Endometrium (tissue), 2 donors: ENCODE measurements around the gene DOK3.
"Not testable (repeated sequence)": the region's sequence is repeated elsewhere in the genome, so short reads cannot be mapped to it uniquely, and the experiment has no call there.

Experiments used
- FAIRE-seq: peaks from 2 replicates; lab custom pipeline; 2012; peaks lifted over from hg19 to GRCh38; lab: Jason Lieb, UNC
- donor health status: control.
- donor health status: control.

DOK3 gene

DNA sequence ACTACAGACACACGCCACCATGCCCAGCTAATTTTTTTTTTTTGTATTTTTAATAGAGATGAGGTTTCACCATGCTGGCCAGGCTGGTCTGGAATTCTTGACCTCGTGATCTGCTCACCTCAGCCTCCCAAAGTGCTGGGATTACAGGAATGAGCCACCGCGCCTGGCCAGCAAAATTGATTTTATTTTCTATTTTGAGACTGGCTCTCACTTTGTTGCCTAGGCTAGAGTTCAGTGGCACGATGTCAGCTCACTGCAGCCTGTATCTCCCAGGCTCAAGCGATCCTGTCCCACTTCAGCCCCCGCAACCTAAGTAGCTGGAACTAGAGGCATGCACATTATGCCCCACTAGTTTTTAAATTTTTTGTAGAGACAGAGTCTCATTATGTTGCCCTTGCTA, 24.8 kb upstream of the DOK3 start:
- FAIRE-seq: not testable (repeated sequence)

DNA sequence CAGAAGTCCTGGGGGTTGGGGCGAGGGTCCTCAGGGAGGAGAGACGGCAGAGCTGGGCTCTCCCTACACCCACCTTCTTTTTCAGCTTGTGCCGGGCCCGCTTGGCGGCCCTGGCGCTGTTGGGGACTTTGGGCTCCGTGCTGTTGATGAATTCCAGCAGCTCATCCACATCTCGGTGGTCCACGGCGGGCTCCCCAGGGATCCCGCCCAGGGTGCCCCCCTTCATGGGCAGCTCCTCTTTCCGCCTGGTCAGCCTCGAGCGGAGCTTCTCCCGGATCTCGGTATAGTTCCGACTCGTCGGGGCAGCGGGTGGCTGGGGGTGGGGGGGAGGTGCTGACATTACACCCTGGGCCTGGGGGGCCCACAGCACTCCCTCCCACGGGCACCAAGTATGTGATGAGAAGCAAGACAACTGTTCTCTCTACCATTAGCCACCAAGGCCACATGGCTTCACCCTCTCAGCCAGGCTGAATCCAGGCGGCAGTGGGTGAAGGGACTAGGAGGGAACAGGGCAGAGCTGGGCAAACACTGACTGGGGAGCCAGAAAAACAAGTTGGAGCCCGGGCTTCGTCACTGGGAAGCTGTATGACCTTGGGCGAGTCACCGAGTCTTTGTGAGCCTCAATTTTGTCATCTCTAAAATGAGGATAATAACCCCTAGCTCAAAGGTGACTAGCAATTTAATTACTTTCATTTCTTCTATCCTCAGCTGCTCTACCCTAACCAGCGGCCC, 21.7 kb upstream of the DOK3 start:
- FAIRE-seq: no peak

DNA sequence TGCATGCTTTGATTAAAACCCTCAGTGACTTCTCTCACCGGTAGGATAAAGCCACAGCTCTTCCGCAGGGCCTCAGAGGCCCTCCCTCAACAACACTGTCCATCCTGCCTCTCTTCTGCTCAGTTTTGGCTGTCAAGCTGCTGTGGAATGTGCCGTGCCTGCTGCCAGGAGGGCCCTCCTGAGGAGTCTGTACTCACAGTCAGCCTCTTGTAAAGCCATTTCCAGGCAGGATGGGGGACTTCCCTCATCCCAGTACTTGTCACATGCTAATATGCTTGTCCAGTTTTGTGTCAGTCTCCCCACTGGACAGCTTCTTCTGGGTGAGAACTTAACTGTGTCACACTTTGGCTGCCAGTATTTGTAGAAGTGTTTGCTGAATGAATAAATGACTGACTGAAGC, 21.0 kb upstream of the DOK3 start:
- no peak for FAIRE-seq

DNA sequence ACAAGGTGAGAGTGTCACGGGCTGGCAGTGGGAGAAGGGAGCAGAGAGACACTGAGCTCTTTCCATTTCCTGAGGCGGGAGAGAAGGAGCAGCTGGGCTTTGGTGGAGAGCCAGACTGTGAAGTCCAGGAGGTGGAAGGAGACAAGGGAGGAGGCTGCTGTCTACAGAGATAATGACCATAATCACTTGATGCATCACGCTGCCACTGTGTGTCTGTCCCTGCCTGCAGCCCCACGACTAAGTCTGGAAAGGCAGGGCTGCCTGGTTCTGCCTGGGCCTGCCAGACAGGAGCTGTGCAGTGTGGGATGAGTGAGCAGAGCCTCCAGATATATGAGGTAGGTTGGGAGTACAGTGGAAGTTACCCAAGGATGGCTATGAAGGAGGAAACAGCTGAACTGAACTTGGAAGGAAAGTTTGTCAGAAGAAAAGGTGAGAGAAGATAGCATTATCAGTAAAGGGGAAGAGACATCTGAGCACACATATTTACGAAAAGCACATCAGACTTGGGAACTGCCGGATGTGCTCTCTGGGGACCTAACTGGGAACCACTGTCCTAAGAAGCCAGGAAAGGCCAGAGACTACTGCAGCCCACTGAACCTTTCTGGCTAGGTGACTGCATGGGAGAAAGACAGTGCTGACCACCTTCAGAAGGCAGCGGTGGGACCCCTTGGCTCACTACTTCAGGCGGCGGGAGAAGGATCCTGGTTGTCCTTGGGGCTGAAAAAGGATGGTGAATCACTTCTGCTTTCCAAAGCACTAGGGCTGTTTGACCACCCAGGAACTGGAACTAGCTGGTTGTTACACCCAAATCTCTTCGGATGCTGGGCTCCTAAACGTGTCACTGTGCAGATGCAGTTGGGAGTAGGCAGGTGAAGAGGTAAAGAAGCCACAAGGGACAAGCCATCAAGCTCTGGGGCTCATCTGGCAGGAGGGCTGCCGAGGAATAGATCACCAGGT, 19.9 kb upstream of the DOK3 start:
- no peak for FAIRE-seq

DNA sequence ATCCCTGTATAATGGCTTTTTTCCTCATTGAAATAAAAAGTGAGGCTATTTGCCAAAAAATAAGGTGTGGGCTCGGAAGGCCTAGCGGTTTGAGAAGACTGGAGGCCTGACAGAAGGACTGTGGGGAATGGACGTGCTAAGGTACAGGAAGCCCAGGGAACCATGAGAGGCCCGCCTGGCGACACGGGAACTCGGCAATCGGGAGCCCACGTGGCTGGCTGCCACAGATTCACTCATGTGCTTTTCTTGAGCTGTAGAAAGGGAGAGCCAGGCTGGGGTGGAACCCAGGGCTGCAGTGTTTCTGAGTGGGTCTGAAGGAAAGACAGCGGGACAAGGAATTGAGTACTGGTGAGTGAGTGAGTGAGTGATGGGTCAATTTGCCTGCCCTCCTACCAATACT, 19.0 kb upstream of the DOK3 start:
- FAIRE-seq: no peak

DNA sequence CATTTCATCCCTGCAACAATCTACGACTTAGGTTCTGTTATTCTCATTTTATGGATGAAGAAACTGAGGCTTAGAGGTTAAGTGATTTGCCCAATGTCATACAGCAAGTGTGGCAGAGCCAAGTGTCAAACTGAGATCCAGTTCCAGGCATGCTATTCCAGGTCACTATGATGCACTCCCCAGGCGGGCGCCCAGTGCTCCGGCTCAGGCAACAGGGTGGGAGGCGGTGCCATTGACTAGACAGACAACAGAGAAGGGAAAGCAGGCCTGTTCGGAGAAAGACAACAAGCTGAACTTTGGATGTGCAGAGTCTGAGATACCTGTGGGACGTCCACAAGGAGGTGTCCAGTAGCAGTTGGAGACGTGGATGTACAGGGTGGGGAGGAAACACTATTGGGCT, 18.0 kb upstream of the DOK3 start:
- no peak for FAIRE-seq

DNA sequence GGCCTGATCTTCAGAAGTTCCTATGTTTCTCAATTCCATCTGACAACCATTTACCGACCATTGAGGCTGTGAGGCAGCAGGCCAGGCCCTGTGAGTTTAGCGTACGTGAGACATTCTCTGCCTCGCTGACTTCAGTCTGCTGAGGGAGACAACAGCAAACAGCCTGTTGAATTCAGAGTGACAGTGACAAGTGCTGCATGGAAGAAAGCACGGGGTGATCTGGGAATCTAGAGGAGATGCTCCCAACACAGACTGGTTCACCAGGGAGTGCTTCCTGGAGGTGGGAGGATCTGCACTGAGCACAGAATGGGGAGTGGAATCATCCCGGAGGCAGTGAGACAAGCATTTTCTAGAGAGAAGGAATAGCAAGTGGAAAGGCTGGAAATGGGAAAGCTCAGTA, 17.2 kb upstream of the DOK3 start:
- FAIRE-seq: no peak

DNA sequence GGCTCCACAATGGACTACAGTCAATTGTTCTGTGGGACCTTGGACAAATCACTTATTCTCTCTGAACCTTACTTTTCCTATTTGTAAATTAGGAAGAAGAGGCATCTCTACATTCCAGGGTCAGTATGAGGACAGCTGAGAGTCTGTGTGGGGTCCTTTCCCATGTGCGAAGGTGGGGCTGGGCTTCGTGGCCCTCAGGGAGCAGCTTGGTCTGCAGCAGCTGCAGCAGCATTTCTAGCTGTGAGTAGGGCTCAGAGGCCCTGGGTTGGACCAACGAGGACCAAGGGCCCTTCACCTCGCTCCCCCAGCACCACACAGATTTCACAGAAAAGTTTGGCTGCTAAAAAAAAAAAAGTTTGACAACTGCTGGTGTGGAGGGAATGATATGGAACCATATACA, 16.6 kb upstream of the DOK3 start:
- no peak for FAIRE-seq

DNA sequence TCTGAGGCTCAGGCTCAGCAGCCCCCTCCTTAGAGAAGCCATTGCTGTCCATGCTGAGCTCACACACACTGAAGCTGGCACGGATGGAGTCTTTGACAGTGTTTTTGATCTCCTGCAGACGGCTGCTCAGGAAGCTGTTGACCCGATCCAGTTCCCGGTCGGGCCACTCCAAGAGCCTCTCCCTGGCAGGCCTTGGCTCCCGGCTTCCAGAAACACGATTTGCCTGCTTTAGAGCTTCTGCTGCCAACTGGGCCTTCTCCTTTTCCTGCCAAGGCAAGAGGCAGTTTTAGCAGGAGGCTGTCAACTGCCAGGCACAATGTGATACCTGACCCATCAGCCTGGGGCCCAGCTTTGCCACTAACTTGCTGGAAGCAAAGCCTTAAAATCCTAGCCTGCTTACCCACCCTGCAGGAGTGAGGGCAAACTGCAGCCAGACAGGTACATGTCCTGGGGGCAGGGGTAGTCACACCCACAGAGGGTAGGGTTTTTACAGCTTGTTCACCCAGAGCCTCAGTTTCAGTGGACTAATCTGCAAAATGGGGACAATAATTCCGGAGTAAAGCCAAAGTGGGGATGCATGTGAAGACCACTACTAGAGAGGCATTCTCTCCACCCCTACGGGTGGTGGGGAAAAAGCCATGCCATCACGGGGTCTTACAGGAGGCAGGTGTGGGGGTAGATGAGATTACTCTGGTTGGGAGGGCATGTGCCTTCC, 15.5 kb upstream of the DOK3 start:
- no peak for FAIRE-seq

DNA sequence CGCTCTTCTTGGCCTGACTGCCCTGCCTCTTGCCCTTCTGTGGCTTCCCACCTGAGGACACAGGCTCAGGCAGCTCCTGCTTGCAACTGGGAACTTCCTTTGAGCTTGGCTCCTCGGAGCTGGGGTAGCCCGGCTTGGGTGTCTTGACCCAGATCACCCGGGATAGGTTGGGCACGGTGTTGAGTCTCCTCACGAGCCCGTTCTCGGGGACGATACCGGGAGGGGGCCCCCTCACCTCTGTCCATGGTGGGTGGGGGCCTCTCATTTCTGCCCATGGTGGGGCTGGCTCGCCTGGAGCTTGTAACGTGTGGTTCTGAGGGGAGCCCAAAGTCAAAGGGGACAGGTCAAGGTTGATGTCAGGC, 14.9 kb upstream of the DOK3 start:
- no peak for FAIRE-seq

DNA sequence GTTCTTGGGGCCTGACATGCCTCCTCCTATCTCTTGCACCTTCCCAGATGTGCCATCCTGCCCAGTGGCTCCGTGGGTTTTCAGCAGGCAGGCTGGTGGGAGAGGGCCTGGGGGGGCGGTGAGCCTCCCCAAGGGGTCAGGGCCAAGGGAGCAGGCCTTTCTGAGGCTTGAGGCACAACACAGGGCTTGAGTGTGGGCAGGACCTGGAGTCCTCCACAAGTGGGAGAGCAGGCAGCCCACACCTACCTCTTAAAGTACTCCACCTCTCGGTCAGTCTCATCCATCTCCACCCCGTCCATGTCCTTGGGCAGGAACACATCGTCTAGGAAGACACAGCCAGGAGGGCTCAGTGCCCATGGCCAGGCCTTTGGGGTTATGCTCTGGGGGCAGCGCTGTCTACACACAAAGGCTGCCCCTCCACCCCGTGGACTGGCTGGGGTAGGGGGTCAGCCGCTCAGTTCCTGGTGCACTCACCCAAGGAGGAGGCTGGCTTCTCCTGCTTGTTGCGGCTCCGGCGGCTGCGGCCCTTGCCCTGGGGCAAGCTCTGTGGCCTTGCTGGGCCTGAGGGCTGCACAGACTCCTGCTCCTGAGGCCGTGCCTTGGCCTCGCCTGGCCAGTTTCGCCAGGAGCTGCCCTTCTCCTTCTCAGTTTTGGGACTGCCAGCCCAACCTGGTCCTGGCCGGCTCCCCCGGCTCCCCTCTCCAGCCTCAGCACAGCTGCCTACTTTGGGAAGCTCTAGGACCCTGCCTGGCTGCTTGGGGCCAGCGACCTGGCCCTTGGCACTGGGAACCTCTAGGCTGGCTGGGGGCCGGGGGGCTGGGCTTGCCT, 14.3 kb upstream of the DOK3 start:
- FAIRE-seq: no peak

DNA sequence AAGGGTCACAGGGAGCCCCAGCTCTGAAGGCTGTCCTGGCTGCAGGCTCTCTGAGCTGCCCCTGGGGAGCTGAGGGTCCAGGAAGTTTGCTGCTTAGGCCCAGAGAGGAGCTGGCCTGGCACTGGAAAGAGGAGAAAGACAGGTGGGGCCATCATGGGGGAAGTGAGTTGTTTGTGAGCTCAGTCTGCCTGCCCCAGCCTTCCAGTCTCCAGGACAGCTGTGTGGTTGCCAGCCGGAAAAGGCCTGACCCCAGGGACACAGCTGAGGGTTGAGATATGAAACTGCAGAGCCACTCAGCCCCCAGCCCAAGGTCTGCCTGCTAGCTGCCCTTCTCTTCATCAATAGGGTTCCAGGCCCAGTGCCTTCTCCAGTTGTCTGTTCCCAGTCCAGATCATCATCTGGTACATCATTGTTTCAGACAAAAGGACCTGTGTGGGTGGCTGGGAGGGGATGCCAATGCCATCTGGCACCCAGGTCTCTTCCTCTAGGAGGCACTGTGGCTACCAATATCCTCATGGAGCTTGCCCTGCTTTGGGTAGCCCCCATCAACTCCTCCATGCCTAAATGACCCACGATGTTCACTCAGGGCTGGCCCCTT, 11.4 kb upstream of the DOK3 start:
- FAIRE-seq: no peak

DNA sequence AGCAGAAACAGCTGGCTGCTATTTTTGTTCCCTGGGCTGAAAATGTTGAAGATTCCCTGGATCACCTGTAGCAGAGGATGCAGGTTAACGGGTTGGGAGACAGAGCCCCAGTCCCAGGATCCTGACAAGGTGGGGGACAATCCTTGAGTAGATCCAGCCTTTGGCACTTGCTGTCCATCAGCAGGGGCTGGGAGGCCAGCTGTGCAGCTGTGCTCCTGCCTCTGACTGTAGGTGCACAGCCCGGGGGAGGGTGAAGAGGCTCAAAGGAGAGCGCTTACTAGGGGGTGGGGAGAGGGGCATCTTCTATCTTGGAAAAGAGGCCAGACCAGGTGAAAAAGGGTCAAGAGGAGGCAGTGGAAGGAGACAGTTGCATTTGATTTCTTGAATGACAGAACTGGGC, 10.6 kb upstream of the DOK3 start:
- no peak for FAIRE-seq

DNA sequence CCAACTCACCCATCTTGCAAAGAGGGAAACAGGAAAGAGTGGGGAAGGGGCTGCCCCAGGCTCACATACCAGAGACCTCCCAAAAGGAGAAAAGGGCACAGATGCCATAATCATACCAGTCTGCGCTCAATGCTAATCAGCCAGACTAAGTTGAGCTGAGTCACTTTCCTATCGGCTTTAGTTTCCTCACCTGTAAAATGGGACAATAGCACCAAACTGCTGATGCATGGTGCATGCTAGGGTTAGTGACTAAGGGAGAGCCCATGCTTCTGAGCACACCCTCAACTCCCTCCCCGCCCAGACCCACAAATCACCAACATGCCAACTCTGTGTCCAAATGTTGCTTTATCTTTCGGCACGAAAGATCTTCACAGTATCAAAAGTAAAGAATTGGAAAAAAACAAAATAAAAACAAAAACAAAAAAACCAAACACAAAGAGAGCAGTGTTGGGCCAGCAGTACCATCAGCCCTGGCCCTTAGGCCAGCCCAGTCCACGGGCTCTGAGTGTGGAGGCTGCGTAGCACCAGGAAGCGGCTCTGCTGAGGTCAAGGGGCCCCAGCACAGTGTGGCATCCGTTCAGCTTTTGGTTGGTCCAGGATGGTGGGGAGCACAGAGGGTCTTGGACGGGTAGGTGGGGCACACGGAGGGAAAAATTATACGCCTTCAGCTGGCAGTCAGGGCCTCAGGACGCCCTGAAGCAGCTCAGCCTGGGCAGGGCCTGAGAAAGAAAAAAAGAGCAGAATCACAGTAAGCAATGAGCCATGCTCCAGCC, 10.0 kb upstream of the DOK3 start:
- no peak for FAIRE-seq

DNA sequence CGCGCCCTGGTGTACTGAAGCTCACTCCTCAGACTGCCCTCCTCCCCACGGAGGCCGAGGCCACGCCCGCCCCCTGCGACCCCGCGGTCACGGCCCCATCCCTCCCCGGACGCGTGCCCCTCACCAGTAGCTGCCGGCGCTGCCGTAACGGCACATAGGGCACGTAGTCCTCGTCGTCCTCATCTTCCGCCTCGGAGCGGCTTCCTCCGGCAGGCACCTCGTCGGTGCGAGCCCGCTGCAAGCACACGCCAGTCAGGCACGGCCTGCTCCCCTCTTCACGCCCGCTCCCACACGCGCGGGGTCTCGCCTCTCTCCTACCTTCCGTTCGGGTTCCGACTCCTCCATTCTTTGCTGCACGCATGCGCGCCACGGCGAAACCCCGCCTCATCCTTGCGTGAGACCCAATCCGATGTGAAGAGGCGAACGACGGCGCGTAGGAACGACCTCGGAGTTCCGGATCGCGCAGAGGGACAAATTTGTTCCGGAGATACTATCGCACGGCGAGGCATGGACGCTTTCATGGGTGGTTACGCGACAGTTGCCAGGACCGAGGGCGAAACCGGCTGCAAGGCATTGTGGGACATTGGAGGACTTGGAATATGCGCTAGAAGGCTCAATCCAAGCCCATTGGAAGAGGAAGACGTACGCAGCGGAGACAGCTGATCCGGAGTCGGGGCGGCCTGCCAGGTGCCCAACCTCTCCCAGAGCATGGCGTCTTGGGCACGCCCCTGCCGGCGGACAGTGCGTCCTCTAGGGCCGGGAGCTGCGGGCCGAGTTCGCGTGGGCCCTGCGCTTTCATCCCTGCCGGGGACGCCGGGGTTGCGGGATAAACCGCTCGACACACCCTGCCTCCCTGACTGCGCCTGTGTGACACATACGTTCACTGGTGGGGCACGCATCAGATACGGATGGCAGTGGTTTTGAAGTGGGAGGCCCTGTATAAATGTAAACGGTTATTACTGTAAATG, 7.3 kb upstream of the DOK3 start, which contains the start of gene DDX41:
Gene DDX41 (minus strand): TSS at position 361 of the 968 bp plus-strand sequence. CDS start 16 bp downstream, at position 345.
- peak; percentile 97 for FAIRE-seq

DNA sequence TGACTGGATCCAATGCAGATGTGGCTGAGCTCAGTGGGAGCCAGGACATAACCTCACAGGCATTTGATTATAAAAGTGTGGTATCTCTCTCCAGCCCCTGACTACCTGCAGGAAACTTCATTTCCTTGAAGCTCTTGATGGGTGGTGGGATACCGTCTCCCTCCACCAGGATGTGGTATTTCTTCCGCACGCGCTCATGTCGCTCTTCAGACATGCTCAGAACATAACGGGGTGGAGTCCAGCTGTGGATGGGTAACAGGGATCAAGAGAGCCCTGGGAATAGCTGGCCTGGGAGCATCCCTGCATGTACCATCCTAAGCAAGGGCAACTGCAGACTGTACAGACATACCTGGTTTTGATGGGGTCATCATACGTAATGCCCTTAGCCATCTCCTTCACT, 6.0 kb upstream of the DOK3 start:
- FAIRE-seq: no peak

DNA sequence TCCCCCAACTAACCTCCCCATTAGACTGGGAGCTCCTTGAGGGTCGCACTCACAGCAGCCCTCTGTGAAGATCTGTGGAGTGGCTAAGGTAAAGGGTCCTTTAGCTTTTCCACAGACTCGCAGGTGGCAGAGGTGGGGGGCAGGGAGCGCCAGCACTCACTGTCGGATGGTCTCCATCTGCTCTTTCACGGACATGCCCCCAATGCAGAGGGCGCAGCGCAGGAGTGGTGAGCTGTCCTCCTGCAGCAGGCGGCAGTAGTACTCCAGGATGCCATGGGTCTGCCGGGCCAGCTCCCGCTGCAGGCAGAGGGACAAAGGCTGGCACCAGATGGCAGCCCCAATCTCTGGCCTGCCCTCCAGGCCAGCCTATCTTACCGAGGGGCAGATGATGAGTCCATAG, 4.9 kb upstream of the DOK3 start:
- FAIRE-seq: no peak

DNA sequence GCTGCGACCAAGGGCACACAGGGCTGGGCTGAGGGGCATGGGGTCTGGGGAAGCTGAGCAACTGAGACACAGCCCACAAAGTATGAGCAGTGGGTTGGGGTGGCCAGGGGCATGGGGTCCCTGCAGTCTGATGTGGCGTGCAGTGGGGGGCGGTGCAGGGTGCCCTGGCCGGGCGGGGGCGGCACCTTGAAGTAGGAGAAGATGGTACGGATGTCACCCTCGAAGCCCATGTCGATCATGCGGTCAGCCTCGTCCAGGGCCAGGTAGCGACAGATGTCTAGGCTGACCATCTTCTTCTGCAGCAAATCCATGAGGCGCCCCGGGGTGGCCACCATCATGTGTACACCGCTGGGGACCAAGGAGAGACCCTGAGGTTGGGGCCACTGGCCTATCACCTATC, 3.9 kb upstream of the DOK3 start:
- FAIRE-seq: no peak

DNA sequence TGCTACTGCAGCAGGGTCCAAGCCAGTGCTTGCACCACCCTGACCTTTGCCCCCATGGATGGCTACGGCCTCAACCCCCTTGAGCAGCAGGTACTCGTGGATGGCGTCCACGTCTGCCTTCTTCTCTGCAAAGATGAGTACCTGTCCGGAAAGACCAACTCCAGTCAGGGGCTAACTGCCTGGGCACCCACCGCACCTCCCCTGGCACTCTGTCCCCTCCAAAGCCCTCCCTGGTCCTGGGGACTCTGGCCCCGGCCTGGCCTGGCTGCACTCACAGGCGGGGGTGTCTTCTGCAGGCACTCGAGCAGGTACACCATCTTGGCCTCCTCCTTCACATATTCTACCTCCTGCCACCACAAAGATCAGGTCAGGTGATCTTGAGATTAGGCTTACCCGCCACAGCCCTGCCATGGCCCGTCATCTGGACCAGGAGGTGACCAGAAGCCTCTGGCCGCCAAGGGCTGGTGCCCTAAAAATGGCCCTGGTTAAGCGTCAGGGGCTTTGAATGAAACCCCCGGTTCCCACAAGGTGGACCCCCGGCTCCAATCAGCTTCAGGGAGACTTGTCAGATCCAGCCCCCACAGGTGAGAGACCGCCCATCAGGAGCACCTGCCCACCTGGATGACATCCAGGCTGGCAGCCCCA, 3.2 kb upstream of the DOK3 start:
- FAIRE-seq: no peak
